GM12865 (cell line): ENCODE data around the gene SYNC.
"Not testable (repeated sequence)": the region's sequence is repeated elsewhere in the genome, so short reads cannot be mapped to it uniquely, and the experiment has no call there.

Source experiments
- DNase-seq: peaks from one replicate; pipeline ENCODE4 v3.0.0; 2010; ENCODE audit warnings: low read depth
- H3K4me3 ChIP-seq: 2 replicates; pipeline ENCODE4 v1.5.1; 2011; ENCODE audit warnings: mild to moderate bottlenecking, low read depth, low read length, control low read depth
- TF ChIP-seq, protein P1 (sequence below): IDR thresholded peaks from 2 replicates; pipeline ENCODE4 v1.5.1; 2011; ENCODE audit warnings: low read length, control low read depth, low read depth, inconsistent platforms; ENCODE audit not compliant: insufficient read depth; ENCODE audit errors: missing control alignments

SYNC gene

GRCh38 chr1:32676945-32677344 lies 25.6 kb downstream of the SYNC start:
- H3K4me3 ChIP-seq, result no peak overlapping the region
- TF ChIP-seq, protein P1, sequence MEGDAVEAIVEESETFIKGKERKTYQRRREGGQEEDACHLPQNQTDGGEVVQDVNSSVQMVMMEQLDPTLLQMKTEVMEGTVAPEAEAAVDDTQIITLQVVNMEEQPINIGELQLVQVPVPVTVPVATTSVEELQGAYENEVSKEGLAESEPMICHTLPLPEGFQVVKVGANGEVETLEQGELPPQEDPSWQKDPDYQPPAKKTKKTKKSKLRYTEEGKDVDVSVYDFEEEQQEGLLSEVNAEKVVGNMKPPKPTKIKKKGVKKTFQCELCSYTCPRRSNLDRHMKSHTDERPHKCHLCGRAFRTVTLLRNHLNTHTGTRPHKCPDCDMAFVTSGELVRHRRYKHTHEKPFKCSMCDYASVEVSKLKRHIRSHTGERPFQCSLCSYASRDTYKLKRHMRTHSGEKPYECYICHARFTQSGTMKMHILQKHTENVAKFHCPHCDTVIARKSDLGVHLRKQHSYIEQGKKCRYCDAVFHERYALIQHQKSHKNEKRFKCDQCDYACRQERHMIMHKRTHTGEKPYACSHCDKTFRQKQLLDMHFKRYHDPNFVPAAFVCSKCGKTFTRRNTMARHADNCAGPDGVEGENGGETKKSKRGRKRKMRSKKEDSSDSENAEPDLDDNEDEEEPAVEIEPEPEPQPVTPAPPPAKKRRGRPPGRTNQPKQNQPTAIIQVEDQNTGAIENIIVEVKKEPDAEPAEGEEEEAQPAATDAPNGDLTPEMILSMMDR, result no peak
- no peak for DNase-seq

DNA sequence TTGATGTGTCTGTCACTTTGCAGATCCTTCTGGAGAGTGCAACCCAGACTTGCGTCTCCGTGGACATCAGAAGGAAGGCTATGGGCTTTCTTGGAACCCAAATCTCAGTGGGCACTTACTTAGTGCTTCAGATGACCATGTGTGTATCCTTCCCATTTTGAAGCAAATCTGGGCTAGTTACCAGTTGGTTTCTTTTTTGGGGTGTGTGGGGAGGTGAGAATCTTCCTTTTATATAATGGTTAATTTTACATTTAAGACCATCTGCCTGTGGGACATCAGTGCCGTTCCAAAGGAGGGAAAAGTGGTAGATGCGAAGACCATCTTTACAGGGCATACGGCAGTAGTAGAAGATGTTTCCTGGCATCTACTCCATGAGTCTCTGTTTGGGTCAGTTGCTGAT lies 33.9 kb downstream of the SYNC start:
- DNase-seq, result not testable (repeated sequence)

DNA sequence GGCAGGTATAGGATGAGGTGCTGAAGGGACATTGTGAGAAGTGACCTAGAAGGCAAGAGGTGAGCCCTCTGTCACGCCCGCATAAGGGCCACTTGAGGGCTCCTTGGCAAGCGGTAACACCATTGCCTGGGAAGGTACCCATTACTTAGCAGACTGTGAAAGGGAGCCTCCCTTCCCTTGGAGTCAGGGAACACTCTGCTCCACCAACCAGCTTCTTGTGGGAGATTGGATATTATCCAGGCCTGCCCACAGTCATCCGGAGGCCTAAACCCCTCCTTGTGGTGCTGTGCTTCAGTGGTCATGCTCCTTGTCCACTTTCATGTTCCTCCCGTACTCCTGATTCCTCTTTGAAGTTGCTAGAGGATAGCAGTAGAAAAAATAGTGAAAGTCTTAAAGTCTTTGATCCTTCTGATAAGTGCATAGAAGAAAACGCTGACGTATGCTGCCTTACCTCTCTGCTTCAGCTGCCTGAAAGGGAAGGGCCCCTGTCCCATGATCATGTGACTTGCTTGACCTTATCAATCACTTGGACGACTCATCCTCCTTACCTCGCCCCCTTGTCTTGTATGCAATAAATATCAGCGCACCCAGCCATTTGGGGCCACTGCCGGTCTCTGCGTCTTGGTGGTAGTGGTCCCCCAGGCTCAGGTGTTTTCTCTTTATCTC lies 35.5 kb downstream of the SYNC start:
- no peak for DNase-seq
- TF ChIP-seq, protein P1, result no peak

More for the DNA sequence above, 33.9 kb downstream of the SYNC start:
- not testable (repeated sequence) for H3K4me3 ChIP-seq

GRCh38 chr1:32665915-32666314 lies 36.7 kb downstream of the SYNC start:
- DNase-seq, result no peak
- no peak overlapping the region for H3K4me3 ChIP-seq
- TF ChIP-seq, protein P1, result no peak

More for the DNA sequence above, 35.5 kb downstream of the SYNC start:
- no peak overlapping the region for H3K4me3 ChIP-seq

GRCh38 chr1:32659581-32659980 lies 43.0 kb downstream of the SYNC start:
- no peak for DNase-seq
- H3K4me3 ChIP-seq, result no peak overlapping the region
- TF ChIP-seq, protein P1, result no peak

GRCh38 chr1:32652244-32652962 lies 50.2 kb downstream of the SYNC start:
- peak overlapping the region; percentile 83 for H3K4me3 ChIP-seq
- TF ChIP-seq, protein P1, result no peak
- DNase-seq, result peak; percentile 18

DNA sequence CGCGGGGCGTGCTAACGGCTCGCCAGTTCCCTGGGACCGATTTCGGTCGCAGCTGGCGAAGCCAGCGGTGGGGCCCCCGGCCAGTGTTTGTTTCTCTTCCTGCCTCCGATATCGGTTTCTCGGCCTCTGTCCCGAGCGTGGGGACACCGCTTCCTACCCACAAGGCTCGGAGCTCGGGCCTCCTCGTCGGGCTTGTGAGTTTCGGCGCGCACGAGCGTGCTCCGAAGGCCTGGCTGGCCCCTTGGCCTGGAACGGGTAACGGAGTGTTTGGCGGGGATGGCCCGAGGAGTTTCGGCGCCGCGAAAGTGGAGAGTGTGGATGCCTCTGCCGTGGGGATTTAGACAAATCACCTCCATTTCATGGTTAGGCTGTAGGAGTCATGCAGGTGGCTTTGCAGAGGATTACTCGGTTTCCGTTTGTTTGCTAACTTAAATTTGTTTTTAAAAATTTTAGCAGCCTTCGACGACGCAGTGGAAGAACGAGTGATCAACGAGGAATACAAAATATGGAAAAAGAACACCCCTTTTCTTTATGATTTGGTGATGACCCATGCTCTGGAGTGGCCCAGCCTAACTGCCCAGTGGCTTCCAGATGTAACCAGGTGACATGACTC lies 51.0 kb downstream of the SYNC start:
- DNase-seq, result no peak

More for the DNA sequence above, 51.0 kb downstream of the SYNC start:
- peak overlapping the region; percentile 83 for H3K4me3 ChIP-seq
- TF ChIP-seq, protein P1, result no peak
